Hair follicle dermal papilla cell (primary cell): ENCODE data around the gene SAMM50. TPM values are rescaled to one million over a fixed set of nuclear protein-coding genes. Genes with fewer than 3 reads are reported as not detected.

Experiments
- total RNA-seq: library from RNA; depleted of rRNA; stranded (reverse); fragments of >200 nt; gene quantifications from 2 replicates; pipeline ENCODE4 v1.2.3, GENCODE V29; 2012

Gene SAMM50
- 29.5 and 39.0 TPM in 2 replicates for total RNA-seq

DNA sequence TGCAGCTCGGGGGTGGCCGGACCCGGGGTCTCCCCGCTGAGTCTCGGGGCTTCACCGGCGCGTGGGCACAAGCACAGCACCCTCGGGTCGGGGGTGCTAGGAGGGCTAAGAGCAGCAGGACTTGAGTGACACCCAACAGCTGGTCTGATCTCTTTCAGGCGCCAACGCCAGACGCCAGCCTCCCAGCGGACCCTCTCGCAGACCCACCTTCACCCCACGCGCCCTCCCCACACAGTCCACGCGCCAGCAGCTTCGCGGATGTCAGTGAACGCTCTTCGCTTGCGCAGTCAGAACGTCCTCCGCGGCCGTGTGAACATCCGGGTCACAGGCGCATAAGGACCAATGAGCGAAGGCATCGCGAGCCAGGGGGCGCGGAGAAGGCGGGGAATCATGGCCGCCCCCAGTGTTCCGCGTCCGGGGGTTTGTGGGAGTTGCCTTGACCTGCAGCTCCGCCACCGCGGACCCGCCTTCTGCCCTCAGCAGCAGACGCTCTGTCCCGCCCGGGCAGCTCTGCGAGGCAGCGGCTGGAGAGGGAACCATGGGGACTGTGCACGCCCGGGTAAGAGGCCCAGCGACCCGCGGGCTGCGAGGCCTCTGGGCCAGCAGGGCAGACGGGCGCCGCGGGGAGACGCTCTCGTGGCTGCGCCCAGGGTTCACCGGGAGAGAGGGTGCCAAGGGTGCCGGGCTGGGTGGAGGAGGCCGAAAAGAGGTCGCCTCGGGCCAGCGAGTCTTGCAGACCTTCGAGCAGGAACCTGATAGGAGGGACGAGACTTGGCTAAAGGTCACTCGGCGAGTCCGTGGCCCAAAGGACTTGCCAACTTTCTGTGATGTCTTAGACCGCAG lies at the start of gene SAMM50:
TSS of gene SAMM50 (plus strand) at position 403 of the 843 bp plus-strand sequence. CDS start at position 539, 136 bp downstream.

DNA sequence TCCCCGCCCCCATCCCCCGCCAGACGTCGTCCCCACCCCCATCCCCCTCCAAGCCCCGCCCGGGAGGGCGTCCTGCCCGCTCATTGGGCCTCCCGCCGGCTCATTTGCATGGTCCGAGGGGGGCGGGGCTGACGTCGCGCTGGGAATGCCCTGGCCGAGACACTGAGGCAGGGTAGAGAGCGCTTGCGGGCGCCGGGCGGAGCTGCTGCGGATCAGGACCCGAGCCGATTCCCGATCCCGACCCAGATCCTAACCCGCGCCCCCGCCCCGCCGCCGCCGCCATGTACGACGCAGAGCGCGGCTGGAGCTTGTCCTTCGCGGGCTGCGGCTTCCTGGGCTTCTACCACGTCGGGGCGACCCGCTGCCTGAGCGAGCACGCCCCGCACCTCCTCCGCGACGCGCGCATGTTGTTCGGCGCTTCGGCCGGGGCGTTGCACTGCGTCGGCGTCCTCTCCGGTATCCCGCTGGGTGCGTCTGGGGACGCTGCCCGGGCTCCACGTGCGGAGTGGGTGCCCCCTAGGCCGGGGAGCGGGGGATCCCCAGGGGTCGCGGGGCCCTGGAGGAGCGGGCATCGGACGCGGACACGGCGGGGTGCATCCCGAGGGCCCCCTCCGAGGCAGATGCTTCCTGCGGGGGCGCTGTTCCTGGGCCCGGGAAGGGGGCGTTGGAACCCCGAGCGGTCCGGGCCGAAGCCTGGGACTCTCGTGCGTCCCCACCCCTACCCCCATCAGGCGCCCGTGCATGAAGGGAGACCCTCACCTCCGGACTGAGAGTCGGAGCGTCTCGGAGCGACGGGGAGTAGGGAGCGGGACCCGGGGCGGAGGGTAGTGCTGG lies 31.4 kb upstream of the SAMM50 start, which contains the start of gene PNPLA3:
TSS of gene PNPLA3 (plus strand) at position 175 of the 834 bp plus-strand sequence. CDS start at position 282, 107 bp downstream.

DNA sequence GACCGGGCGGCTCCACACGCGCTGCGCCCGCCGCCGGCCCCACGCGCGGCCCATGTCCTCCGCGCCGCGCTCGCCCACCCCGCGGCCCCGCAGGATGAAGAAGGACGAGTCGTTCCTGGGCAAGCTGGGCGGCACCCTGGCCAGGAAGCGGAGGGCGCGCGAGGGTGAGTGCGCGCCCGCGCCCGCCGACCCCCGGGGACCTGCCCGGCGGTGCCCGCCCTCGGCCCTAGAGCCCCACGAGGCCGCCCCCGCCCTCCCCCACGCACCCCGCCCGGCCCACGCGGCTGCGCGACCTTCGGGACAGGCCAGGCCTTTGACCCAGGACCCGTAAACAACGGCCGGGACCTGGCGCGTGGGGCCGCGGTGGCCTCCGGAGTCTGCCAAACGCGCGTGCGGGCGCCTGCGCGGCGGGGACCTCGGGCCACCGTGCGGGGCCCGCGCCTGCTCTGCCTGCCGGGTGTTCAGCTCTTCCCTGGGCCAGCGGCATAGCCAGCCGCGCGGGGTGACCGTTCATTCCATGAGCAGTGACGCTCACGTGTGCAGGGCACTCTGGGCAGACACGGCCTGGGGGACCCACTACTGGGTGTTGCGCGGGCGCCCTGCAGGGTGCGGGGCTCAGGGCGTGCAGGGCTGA lies 69.2 kb downstream of the SAMM50 start, which contains the start of gene PARVB:
TSS of gene PARVB (plus strand) at position 15 of the 634 bp plus-strand sequence. CDS start at position 53, 38 bp downstream.

Other genes with a start within 250 kb of the SAMM50 start
- 2.6 TPM in 2 replicates for gene EFCAB6, start 143.1 kb upstream of the SAMM50 start, total RNA-seq
- gene SULT4A1, start 92.9 kb upstream of the SAMM50 start, total RNA-seq = 0.12 and 0.16 TPM in 2 replicates
- not detected in 2 replicates for gene PNPLA5, start 63.4 kb upstream of the SAMM50 start, total RNA-seq
- 15.4 and 19.6 TPM in 2 replicates for gene PNPLA3, start 31.6 kb upstream of the SAMM50 start, total RNA-seq
- gene PARVB, start 68.9 kb downstream of the SAMM50 start, total RNA-seq = 34.4 and 43.6 TPM in 2 replicates
- not detected in 2 replicates for gene PARVG, start 225.5 kb downstream of the SAMM50 start, total RNA-seq